ENCODE results near the gene GINS2.

GRCh38 chr16:85712801-85713200 lies 24.0 kb upstream of the GINS2 start:
- TF ChIP-seq CTCF (IDR thresholded peaks at IDR 0.05) (no peak), REST (IDR thresholded peaks at IDR 0.05; ENCODE audit: insufficient read depth in 1 of 2, low read depth in 2 of 2, low read length in 1 of 2) (no peak), POLR2AphosphoS5 (IDR thresholded peaks at IDR 0.05; ENCODE audit: low read depth, low read length) (no peak), SIN3A (IDR thresholded peaks at IDR 0.05; ENCODE audit: borderline replicate concordance, insufficient read depth, low read depth, low read length) (no peak), TCF7L2 (IDR thresholded peaks at IDR 0.05; ENCODE audit: low read depth, low read length) (no peak)
